HepG2 (cell line): ENCODE data around the gene CYSRT1. TPM values are rescaled to one million over a fixed set of nuclear protein-coding genes. Genes with fewer than 3 reads are reported as not detected.

Experiments used
- ATAC-seq: fragments of 200-7000 bp; cut with Tn5 transposase; 3 replicates; pipeline ENCODE4 v1.9.1; 2020; ENCODE audit warnings: mild to moderate bottlenecking, moderate library complexity
- BruUV-seq: library from RNA; stranded (reverse); fragments of 400-500 nt; replicated peaks from 2 replicates; lab custom pipeline; 2021; lab: Mats Ljungman, UMichigan
- CTCF ChIA-PET: fragments of 300-600 bp; formaldehyde crosslinking; extraction: SDS; loops from one replicate; lab custom pipeline; 2021; ENCODE audit warnings: low total read pairs, inconsistent platforms, low intra/inter-chr PET ratio; lab: Yijun Ruan, JAX
- POLR2A ChIA-PET: fragments of 350-600 bp; sonication (Branson Sonifier 250); formaldehyde crosslinking; loops from one replicate; lab custom pipeline; 2020; ENCODE audit warnings: antibody characterized with exemption, inconsistent platforms; lab: Yijun Ruan, JAX
- DNase-seq: peaks from one replicate; pipeline ENCODE4 v3.0.0-alpha.2; 2015; ENCODE audit warnings: low spot score
- FAIRE-seq: peaks from 3 replicates; lab custom pipeline; 2011; peaks lifted over from hg19 to GRCh38; lab: Jason Lieb, UNC
- H2AFZ ChIP-seq: one replicate; pipeline ENCODE4 v1.6.1; 2011; ENCODE audit warnings: low read length, inconsistent platforms
- H3K27ac ChIP-seq: fragments of 300-600 bp; 3 replicates; pipeline ENCODE4 v1.8.0; 2011; ENCODE audit warnings: mixed run types, mild to moderate bottlenecking, mixed read lengths, low read length, inconsistent platforms; ENCODE audit not compliant: insufficient read depth; ENCODE audit errors: extremely low read length
- H3K27me3 ChIP-seq, 2 experiments: fragments of 200-600 bp in 1 of 2; 2 replicates in 1 of 2; 3 replicates in 1 of 2; pipeline versions ENCODE4 v1.6.0 to v1.8.0; 2011; ENCODE audit warnings: low read length in 2 of 2, mild to moderate bottlenecking in 2 of 2, moderate library complexity in 2 of 2, inconsistent platforms in 1 of 2; ENCODE audit not compliant: insufficient read depth in 2 of 2, control insufficient read depth in 1 of 2
- H3K36me3 ChIP-seq, 2 experiments: fragments of 200-600 bp in 1 of 2; replicated peaks in 1 of 2; 2 replicates in 1 of 2; 3 replicates in 1 of 2; pipeline versions ENCODE4 v1.5.1 to v1.8.0; 2011; ENCODE audit warnings: low read length in 2 of 2, inconsistent platforms in 1 of 2; ENCODE audit not compliant: insufficient read depth in 2 of 2, control insufficient read depth in 1 of 2
- H3K4me1 ChIP-seq: 2 replicates; pipeline ENCODE4 v1.5.1; 2012; ENCODE audit warnings: low read length, inconsistent platforms; ENCODE audit not compliant: insufficient read depth
- H3K4me2 ChIP-seq: 2 replicates; pipeline ENCODE4 v1.6.0; 2011; ENCODE audit warnings: low read depth, low read length, inconsistent platforms
- H3K4me3 ChIP-seq, 3 experiments: fragments of 200-600 bp in 1 of 3; sonication (generic), shearing (Covaris generic) in 1 of 3; replicated peaks in 1 of 3; 2 replicates each; pipeline ENCODE4 v1.5.1; 2011 to 2016; ENCODE audit warnings: low read length in 3 of 3, inconsistent platforms in 2 of 3, low read depth in 2 of 3, mild to moderate bottlenecking in 2 of 3, control low read depth in 1 of 3, mixed read lengths in 1 of 3; ENCODE audit not compliant: insufficient read depth in 1 of 3
- H3K79me2 ChIP-seq: one replicate; pipeline ENCODE4 v1.6.1; 2011; ENCODE audit warnings: low read length, inconsistent platforms; ENCODE audit not compliant: insufficient read depth
- H3K9ac ChIP-seq: 2 replicates; pipeline ENCODE4 v1.6.0; 2011; ENCODE audit warnings: mild to moderate bottlenecking, low read depth, low read length, inconsistent platforms; ENCODE audit not compliant: insufficient read depth
- H3K9me3 ChIP-seq: 2 replicates; pipeline ENCODE4 v1.5.1; 2012; ENCODE audit warnings: mild to moderate bottlenecking, low read length
- H4K20me1 ChIP-seq: 2 replicates; pipeline ENCODE4 v1.6.0; 2011; ENCODE audit warnings: inconsistent platforms, mild to moderate bottlenecking, low read length, moderate library complexity; ENCODE audit not compliant: insufficient read depth
- ASH2L ChIP-seq: fragments of 300-600, 200-600 bp; sonication (generic); IDR thresholded peaks from 2 replicates; pipeline ENCODE4 v1.7.0; 2017; ENCODE audit warnings: low read depth, mild to moderate bottlenecking, moderate library complexity, mixed read lengths, low read length; ENCODE audit not compliant: insufficient read length
- FOXC1 ChIP-seq: sonication (generic); formaldehyde crosslinking; IDR thresholded peaks from 2 replicates; pipeline ENCODE4 v1.8.0; 2022; ENCODE audit warnings: mild to moderate bottlenecking, missing genetic modification reagents, borderline replicate concordance
- IRX3 ChIP-seq: sonication (generic); formaldehyde crosslinking; IDR thresholded peaks from 2 replicates; pipeline ENCODE4 v1.8.1; 2023; ENCODE audit warnings: mild to moderate bottlenecking, low read depth, missing genetic modification reagents, borderline replicate concordance
- RFXAP ChIP-seq: sonication (generic); formaldehyde crosslinking; IDR thresholded peaks from 2 replicates; pipeline ENCODE4 v1.4.0; 2020; ENCODE audit warnings: missing genetic modification reagents, borderline replicate concordance
- TBX2 ChIP-seq: sonication (generic); formaldehyde crosslinking; IDR thresholded peaks from 2 replicates; pipeline ENCODE4 v1.5.0; 2020; ENCODE audit warnings: missing genetic modification reagents, mild to moderate bottlenecking, borderline replicate concordance
- ZFP82 ChIP-seq: sonication (generic); formaldehyde crosslinking; IDR thresholded peaks from 2 replicates; pipeline ENCODE4 v1.5.1; 2020; ENCODE audit warnings: mild to moderate bottlenecking, missing genetic modification reagents, borderline replicate concordance
- ZNF230 ChIP-seq: sonication (generic); formaldehyde crosslinking; IDR thresholded peaks from 2 replicates; pipeline ENCODE4 v1.4.0; 2020; ENCODE audit warnings: mild to moderate bottlenecking, missing genetic modification reagents
- ZNF44 ChIP-seq: sonication (generic); formaldehyde crosslinking; IDR thresholded peaks from 2 replicates; pipeline ENCODE4 v1.5.1; 2020; ENCODE audit warnings: mild to moderate bottlenecking, missing genetic modification reagents
- ZNF547 ChIP-seq: sonication (generic); formaldehyde crosslinking; IDR thresholded peaks from 2 replicates; pipeline ENCODE4 v1.5.1; 2020; ENCODE audit warnings: mild to moderate bottlenecking, missing genetic modification reagents
- ZNF761 ChIP-seq: sonication (generic); formaldehyde crosslinking; conservative IDR thresholded peaks from 2 replicates; pipeline ENCODE4 v1.4.0; 2020; ENCODE audit warnings: mild to moderate bottlenecking, missing genetic modification reagents
- ZNF839 ChIP-seq: sonication (generic); formaldehyde crosslinking; IDR thresholded peaks from 2 replicates; pipeline ENCODE4 v1.4.0; 2020; ENCODE audit warnings: missing genetic modification reagents, mild to moderate bottlenecking, borderline replicate concordance
- ZNF841 ChIP-seq: sonication (generic); formaldehyde crosslinking; IDR thresholded peaks from 2 replicates; pipeline ENCODE4 v1.8.1; 2023; ENCODE audit warnings: missing genetic modification reagents, borderline replicate concordance
- WGBS: methylation state at CpG from one replicate; pipeline ENCODE4 v1.1.6; 2017; ENCODE audit warnings: low lambda C conversion rate; 5-methylcytosine and 5-hydroxymethylcytosine counted together
- in situ Hi-C: cut with HindIII; loops from 2 replicates; pipeline ENCODE4 v1.10.0; 2017; ENCODE audit warnings: low pct_unique_long_range_greater_than_20kb; ENCODE audit not compliant: extremely low pct_ligation_motif_present
- intact Hi-C: fragments of 100-400 bp; cut with micrococcal nuclease; formaldehyde crosslinking; loops from one replicate; pipeline ENCODE4 v1.10.0; 2022; ENCODE audit not compliant: unreplicated experiment
- polyA plus RNA-seq, 8 experiments: library from polyadenylated mRNA; depleted of rRNA in 3 of 8; stranded (reverse) in 7 of 8; unstranded in 1 of 8; fragments of >200 nt; fragmentation: Illumina TruSeq in 4 of 8; extraction: Trizol in 4 of 8; gene quantifications; 2 replicates each; pipeline versions ENCODE4 v1.2.1 to v1.2.3, GENCODE V29; 2011 to 2016; ENCODE audit warnings: low read depth in 4 of 8, missing spikeins in 1 of 8, mixed read lengths in 1 of 8; ENCODE audit not compliant: insufficient read depth in 1 of 8
- total RNA-seq, 5 experiments: library from RNA; depleted of rRNA; stranded (reverse); fragments of >200 nt; fragmentation: Illumina TruSeq; extraction: Trizol; gene quantifications; 2 replicates each; pipeline ENCODE4 v1.2.3, GENCODE V29; 2016; ENCODE audit warnings: low read depth in 1 of 5
- TF ChIP-seq, protein P1 (sequence below): IDR thresholded peaks from 2 replicates; pipeline ENCODE4 v1.6.1; 2016; ENCODE audit warnings: low read depth
- TF ChIP-seq, protein P2 (sequence below): IDR thresholded peaks from 2 replicates; pipeline ENCODE4 v1.6.1; 2018; ENCODE audit warnings: missing genetic modification reagents, mild to moderate bottlenecking, missing compliant biosample characterization
- TF ChIP-seq, protein P3 (sequence below): sonication (generic); formaldehyde crosslinking; IDR thresholded peaks from 2 replicates; pipeline ENCODE4 v1.8.1; 2023; ENCODE audit warnings: missing genetic modification reagents, mild to moderate bottlenecking, borderline replicate concordance

CYSRT1 gene
- total and polyA plus RNA-seq, 2 of the 13 experiments (the other 11 are each of a cell fraction or from before 2014, with no cell fraction given), result 1.5 to 2.1 TPM

DNA sequence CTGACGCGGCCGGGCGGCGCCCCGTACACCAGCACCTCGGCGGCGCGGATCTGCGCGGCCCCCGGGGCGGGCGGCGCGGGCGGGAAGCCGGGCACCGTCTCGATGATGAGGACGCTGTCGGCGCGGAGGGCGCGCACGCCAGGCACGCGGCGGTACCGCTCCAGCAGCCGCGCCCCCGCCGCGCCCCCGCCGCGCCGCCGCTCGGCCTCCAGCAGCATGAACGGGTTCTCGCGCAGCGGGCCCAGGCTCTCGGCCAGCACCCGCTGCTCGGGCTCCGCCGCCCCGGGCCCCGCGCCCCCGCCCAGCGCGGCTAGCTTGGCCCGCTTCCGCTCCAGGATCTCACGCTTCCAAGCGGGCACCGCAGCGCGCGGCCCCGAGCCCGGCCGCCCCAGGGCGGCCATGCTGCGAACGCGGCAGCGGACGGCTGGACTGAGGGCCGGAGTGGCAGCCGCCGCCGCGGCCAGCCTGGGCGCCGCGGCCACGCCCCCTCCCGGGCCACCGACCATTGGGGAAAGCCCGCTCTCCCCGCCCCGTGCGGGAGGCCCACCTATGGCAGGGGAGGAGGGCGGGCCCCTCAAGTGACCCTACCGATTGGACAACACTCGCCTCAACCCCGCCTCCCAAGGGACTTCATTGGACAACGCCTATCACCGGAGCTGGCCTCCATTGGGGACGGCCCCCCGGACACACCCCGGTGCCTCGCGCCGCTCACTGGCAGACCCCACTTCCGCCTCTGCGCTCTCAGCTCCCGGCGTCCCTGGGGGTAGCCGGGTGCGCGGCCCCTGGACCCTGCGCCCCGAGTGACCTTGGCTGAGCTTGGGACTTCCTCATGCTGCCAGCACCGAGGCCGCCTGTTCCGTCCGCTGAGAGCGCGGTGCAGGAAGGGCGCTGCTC lies 24.4 kb upstream of the CYSRT1 start, which contains the start of gene TPRN (continued):
- TF ChIP-seq, protein P1, sequence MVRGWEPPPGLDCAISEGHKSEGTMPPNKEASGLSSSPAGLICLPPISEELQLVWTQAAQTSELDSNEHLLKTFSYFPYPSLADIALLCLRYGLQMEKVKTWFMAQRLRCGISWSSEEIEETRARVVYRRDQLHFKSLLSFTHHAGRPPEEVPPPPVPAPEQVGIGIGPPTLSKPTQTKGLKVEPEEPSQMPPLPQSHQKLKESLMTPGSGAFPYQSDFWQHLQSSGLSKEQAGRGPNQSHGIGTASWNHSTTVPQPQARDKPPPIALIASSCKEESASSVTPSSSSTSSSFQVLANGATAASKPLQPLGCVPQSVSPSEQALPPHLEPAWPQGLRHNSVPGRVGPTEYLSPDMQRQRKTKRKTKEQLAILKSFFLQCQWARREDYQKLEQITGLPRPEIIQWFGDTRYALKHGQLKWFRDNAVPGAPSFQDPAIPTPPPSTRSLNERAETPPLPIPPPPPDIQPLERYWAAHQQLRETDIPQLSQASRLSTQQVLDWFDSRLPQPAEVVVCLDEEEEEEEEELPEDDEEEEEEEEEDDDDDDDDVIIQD (CRISPR knock-in tag), result peak; percentile 27; the same call in 1 of the 2 replicates
- TF ChIP-seq RFXAP (CRISPR knock-in tag), result peak; percentile 79
- TF ChIP-seq IRX3 (CRISPR knock-in tag), result peak; percentile 84; the same call in 1 of the 2 replicates

DNA sequence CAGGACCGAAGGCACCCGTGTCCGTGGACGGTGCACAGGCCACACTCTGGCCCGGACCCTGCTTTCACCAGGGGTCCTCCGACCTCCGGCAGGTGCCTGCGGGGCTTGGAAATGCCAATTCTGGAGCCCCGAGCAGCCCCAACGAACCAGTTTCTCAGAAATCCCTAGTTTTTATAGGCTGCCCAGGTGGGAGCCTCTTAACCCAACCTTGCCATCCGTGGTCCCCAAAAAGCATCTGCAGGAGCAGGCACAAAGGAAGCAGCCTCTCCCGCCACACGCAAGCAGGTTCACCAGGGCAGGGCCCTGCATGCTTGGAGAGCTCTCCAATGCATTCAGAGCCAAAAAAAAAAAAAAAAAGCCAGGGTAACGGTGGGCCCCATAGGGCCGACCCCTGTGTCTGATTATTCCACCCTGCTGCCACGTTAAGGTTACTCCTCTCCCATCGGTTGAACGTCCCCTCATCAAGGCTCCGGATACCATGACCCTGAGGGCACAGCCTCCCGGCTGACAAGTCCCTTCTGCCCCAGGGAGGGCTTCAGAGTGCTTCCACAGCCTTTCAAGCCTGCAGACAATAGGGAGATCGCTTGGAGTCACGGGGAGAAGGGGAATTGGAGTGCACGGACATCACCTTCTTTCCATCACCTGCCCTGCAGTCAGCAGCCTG lies 23.6 kb upstream of the CYSRT1 start:
- H3K4me2 ChIP-seq, result peak overlapping the region; percentile 95
- H3K36me3 ChIP-seq, result no peaks in the 10 kb centered on the region
- peaks cover 67% of the 10 kb centered on the region for H3K4me1 ChIP-seq
- in situ Hi-C loops, result no loop called here
- no peak for DNase-seq
- ChIA-PET CTCF (no interaction called here), POLR2A (interaction anchor here (0.8 to 8.8 kb wide), 23 partner anchors 8 to 146 kb away, joined by 3 to 225 read pairs (median 7); partner anchors contain the start of genes ANAPC2, CYSRT1, MAN1B1 and NELFB)
- H3K9ac ChIP-seq, result peak overlapping the region; percentile 85
- no peaks in the 10 kb centered on the region; a peak in 1 of 5 replicates for H3K27me3 ChIP-seq
- 6% methylated on average over 19 of the region's 23 CpGs for whole genome bisulfite sequencing
- H2AFZ ChIP-seq, result no peak overlapping the region
- no peak for ATAC-seq
- peak overlapping the region; percentile 57 to 78 (median 58); a peak in 5 of 6 replicates for H3K4me3 ChIP-seq
- H3K27ac ChIP-seq, result peak overlapping the region; percentile 96
- intact Hi-C loops, result loop anchor here (2.0 kb wide), 1 partner anchor 21 kb away; the partner anchor contains the start of gene RNF208
- no peaks in the 10 kb centered on the region for H3K9me3 ChIP-seq
- H3K79me2 ChIP-seq, result peaks cover 65% of the 10 kb centered on the region
- BruUV-seq, result no TSS peak
- FAIRE-seq, result no peak
- peaks cover 4% of the 10 kb centered on the region; the same call in 1 of the 2 replicates for H4K20me1 ChIP-seq
- TF ChIP-seq ZNF547 (CRISPR knock-in tag) (0 out of 2 replicates have a peak, but pooled peaks have one; percentile 2), ZNF839 (CRISPR knock-in tag) (peak; percentile 75; the same call in 1 of the 2 replicates), ZNF841 (CRISPR knock-in tag) (no peak), ZNF230 (CRISPR knock-in tag) (0 out of 2 replicates have a peak, but pooled peaks have one; percentile 28), ZFP82 (CRISPR knock-in tag) (peak; percentile 14; the same call in 1 of the 2 replicates), ZNF761 (0 out of 2 replicates have a peak, but pooled peaks have one; percentile 26), ZNF44 (CRISPR knock-in tag) (0 out of 2 replicates have a peak, but pooled peaks have one; percentile 36), TBX2 (CRISPR knock-in tag) (peak; percentile 13; the same call in 1 of the 2 replicates), FOXC1 (CRISPR knock-in tag) (peak; percentile 10; the same call in 1 of the 2 replicates), ASH2L (peak; percentile 8)
- TF ChIP-seq, protein P2, sequence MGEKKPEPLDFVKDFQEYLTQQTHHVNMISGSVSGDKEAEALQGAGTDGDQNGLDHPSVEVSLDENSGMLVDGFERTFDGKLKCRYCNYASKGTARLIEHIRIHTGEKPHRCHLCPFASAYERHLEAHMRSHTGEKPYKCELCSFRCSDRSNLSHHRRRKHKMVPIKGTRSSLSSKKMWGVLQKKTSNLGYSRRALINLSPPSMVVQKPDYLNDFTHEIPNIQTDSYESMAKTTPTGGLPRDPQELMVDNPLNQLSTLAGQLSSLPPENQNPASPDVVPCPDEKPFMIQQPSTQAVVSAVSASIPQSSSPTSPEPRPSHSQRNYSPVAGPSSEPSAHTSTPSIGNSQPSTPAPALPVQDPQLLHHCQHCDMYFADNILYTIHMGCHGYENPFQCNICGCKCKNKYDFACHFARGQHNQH (CRISPR knock-in tag), result 0 out of 2 replicates have a peak, but pooled peaks have one; percentile 59
- TF ChIP-seq, protein P3, sequence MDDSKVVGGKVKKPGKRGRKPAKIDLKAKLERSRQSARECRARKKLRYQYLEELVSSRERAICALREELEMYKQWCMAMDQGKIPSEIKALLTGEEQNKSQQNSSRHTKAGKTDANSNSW, result no peak
